ENCODE measurements around the gene U2AF2. TPM values are rescaled to one million over a fixed set of nuclear protein-coding genes. Genes with fewer than 3 reads are reported as not detected.

The U2AF2 gene
- total and polyA plus RNA-seq, 9 donors = 27.3 to 183 (median 148) TPM

DNA sequence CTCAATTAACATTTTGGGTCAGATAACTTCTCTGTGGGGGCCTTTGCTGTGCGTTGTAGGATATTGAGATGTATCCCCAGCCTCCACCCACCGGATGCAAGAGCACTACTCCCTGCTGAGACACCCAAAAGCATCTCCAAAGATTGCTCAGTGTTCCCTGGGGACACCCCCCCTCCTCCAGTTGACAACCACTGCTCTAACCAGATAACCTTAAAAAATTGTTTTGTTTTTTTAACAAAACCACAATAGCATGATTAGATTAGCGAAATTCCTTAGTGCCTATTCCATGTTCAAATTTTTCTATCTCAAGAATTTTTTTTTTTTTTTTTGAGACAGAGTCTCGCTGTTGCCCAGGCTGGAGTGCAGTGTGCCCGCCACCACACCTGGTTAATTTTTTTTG is 17.6 kb downstream of the U2AF2 start:
- Histone ChIP-seq H3K4me3 (no peak overlapping the region), H3K27ac (no peak overlapping the region), H3K9me3 (no peaks in the 10 kb centered on the region), H3K4me1 (ENCODE audit: insufficient read depth) (peaks cover 7% of the 10 kb centered on the region), H3K36me3 (no peaks in the 10 kb centered on the region), H3K27me3 (no peaks in the 10 kb centered on the region)
- DNase-seq = no peak
- 54 to 67% (median 58%) methylated on average over 5 of the region's 5 CpGs for WGBS, 3 donors
- intact Hi-C loops (cut with DNase I) = loop anchor here in 2 of 4 donors (10.0 kb wide), 2 partner anchors 558 to 1468 kb away; partner anchors contain the start of genes PPP1R12C (in 1 of the 2) and RPS9 (in 1 of the 2)
- no peak for TF ChIP-seq EP300 (IDR thresholded peaks at IDR 0.05)

DNA sequence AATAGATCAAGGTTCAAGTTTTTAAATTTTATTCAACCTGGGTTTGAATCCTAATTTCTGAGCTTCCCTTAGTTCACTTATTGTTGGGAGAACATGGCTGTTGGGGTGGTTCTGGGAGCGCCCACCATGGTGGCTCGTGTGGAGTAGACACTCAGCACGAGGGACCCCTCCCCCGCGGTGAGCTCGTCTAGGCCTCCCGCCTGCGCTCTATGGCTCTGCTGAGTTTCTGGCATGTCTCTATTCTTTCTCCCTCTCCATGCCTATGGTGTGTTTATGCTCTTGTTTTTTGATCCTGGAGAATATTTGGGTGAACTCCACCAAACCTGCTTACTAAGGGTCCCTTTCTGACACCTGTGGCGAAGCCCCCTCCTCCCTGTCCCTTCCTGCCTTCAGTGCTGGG is 18.6 kb downstream of the U2AF2 start:
- Histone ChIP-seq H3K4me3 (no peak overlapping the region), H3K36me3 (no peaks in the 10 kb centered on the region), H3K27me3 (no peaks in the 10 kb centered on the region), H3K4me1 (ENCODE audit: insufficient read depth) (peaks cover 9% of the 10 kb centered on the region), H3K9me3 (no peaks in the 10 kb centered on the region), H3K27ac (no peak overlapping the region)
- intact Hi-C loops (cut with DNase I) = loop anchor here in 2 of 4 donors (10.0 kb wide), 2 partner anchors 559 to 1469 kb away; partner anchors contain the start of genes PPP1R12C (in 1 of the 2) and RPS9 (in 1 of the 2)
- no peak for DNase-seq
- TF ChIP-seq POLR2A (IDR thresholded peaks at IDR 0.05) (no peak), EP300 (IDR thresholded peaks at IDR 0.05) (no peak)
- TF ChIP-seq, protein P1, sequence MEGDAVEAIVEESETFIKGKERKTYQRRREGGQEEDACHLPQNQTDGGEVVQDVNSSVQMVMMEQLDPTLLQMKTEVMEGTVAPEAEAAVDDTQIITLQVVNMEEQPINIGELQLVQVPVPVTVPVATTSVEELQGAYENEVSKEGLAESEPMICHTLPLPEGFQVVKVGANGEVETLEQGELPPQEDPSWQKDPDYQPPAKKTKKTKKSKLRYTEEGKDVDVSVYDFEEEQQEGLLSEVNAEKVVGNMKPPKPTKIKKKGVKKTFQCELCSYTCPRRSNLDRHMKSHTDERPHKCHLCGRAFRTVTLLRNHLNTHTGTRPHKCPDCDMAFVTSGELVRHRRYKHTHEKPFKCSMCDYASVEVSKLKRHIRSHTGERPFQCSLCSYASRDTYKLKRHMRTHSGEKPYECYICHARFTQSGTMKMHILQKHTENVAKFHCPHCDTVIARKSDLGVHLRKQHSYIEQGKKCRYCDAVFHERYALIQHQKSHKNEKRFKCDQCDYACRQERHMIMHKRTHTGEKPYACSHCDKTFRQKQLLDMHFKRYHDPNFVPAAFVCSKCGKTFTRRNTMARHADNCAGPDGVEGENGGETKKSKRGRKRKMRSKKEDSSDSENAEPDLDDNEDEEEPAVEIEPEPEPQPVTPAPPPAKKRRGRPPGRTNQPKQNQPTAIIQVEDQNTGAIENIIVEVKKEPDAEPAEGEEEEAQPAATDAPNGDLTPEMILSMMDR (IDR thresholded peaks at IDR 0.05) = no peak
- 76 to 81% (median 76%) methylated on average over 9 of the region's 9 CpGs for WGBS, 3 donors

DNA sequence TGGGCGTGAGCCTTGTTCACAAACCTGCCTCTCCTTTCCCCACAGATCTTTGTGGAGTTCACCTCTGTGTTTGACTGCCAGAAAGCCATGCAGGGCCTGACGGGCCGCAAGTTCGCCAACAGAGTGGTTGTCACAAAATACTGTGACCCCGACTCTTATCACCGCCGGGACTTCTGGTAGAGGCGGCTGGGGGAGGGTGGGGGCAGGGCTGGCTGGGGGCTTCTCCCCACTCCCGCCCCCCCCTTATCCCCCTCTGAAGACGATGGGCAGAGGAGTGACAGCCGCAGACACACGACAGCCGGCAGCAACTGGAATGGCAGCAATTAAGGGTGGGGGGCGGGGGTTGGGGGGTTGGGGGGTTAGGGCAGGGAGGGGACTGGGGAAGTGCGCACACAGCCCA is 19.1 kb downstream of the U2AF2 start:
- intact Hi-C loops (cut with DNase I) = loop anchor here in 2 of 4 donors (10.0 kb wide), 2 partner anchors 559 to 1469 kb away; partner anchors contain the start of genes PPP1R12C (in 1 of the 2) and RPS9 (in 1 of the 2)
- DNase-seq = no peak
- H3K4me3 ChIP-seq = no peak overlapping the region
- 58 to 73% (median 60%) methylated on average over 15 of the region's 15 CpGs for WGBS, 3 donors
- H3K27me3 ChIP-seq = no peaks in the 10 kb centered on the region
- TF ChIP-seq POLR2A (IDR thresholded peaks at IDR 0.05) = no peak
- TF ChIP-seq, protein P1 (IDR thresholded peaks at IDR 0.05) = no peak
- no peak for TF ChIP-seq EP300 (IDR thresholded peaks at IDR 0.05)
- H3K9me3 ChIP-seq = no peaks in the 10 kb centered on the region
- no peak overlapping the region for H3K27ac ChIP-seq
- H3K4me1 ChIP-seq (ENCODE audit: insufficient read depth) = peaks cover 9% of the 10 kb centered on the region
- no peaks in the 10 kb centered on the region for H3K36me3 ChIP-seq

DNA sequence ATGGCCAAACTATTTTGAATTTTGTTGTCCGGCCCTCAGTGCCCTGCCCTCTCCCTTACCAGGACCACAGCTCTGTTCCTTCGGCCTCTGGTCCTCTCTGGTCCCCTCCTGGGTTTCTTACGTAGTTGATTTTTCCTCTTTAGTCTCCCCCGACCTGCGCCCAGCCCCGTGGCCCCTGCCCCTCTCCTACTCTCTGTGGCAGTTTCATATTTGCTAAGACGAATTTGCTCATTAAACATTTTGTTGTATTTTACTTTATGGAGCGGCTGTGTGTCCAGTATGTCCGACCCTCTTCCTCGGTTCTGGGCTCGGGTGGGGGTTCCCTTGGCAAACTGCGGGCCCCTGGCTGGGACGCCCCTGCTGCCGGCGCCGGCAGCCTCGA is 19.6 kb downstream of the U2AF2 start:
- DNase-seq = no peak
- TF ChIP-seq, protein P1 (IDR thresholded peaks at IDR 0.05) = no peak
- TF ChIP-seq EP300 (IDR thresholded peaks at IDR 0.05) = no peak
- no peak for TF ChIP-seq POLR2A (IDR thresholded peaks at IDR 0.05)
- no peaks in the 10 kb centered on the region for H3K27me3 ChIP-seq
- peaks cover 9% of the 10 kb centered on the region for H3K4me1 ChIP-seq (ENCODE audit: insufficient read depth)
- WGBS, 3 donors = 13 to 18% (median 14%) methylated on average over 17 of the region's 17 CpGs
- peak overlapping the region; percentile 71 for H3K4me3 ChIP-seq
- H3K36me3 ChIP-seq = no peaks in the 10 kb centered on the region
- no peaks in the 10 kb centered on the region for H3K9me3 ChIP-seq
- H3K27ac ChIP-seq = peak overlapping the region in 1 of 2 donors; percentile 83
- intact Hi-C loops (cut with DNase I) = loop anchor here in 2 of 4 donors (10.0 kb wide), 2 partner anchors 560 to 1470 kb away; partner anchors contain the start of genes PPP1R12C (in 1 of the 2) and RPS9 (in 1 of the 2)

Measured in ovary (tissue), 9 donors.